Mucosa of rectum (tissue), 2 donors: ENCODE measurements around the gene HMOX1.
"Not testable (repeated sequence)": the region's sequence is repeated elsewhere in the genome, so short reads cannot be mapped to it uniquely, and the experiment has no call there.

Experiments
- H3K27ac ChIP-seq, 2 donors: one replicate each; pipeline ENCODE4 v1.7.0; 2013; ENCODE audit warnings: inconsistent platforms in 2 of 2, low read depth in 2 of 2, low read length in 2 of 2
- H3K27me3 ChIP-seq, 2 donors: one replicate each; pipeline ENCODE4 v1.7.0; 2013; ENCODE audit warnings: low read length in 2 of 2; ENCODE audit not compliant: control insufficient read depth in 2 of 2, insufficient read depth in 2 of 2
- H3K36me3 ChIP-seq, 2 donors: one replicate each; pipeline ENCODE4 v1.7.0; 2013; ENCODE audit warnings: low read length in 2 of 2; ENCODE audit not compliant: control insufficient read depth in 2 of 2, insufficient read depth in 2 of 2
- H3K4me1 ChIP-seq, 2 donors: one replicate each; pipeline ENCODE4 v1.7.0; 2013; ENCODE audit warnings: low read length in 2 of 2, mild to moderate bottlenecking in 1 of 2; ENCODE audit not compliant: control insufficient read depth in 2 of 2, insufficient read depth in 2 of 2
- H3K4me3 ChIP-seq, 2 donors: one replicate each; pipeline ENCODE4 v1.7.0; 2013; ENCODE audit warnings: low read length in 2 of 2
- H3K9ac ChIP-seq, 2 donors: one replicate each; pipeline ENCODE4 v1.7.0; 2013; ENCODE audit warnings: low read length in 2 of 2, low read depth in 1 of 2, mild to moderate bottlenecking in 1 of 2
- H3K9me3 ChIP-seq, 2 donors: one replicate each; pipeline ENCODE4 v1.7.0; 2013; ENCODE audit warnings: low read length in 2 of 2; ENCODE audit not compliant: control insufficient read depth in 2 of 2
- donor health status: healthy.
- donor health status: Normal muscosa, but diverticular disease.

Gene HMOX1

DNA sequence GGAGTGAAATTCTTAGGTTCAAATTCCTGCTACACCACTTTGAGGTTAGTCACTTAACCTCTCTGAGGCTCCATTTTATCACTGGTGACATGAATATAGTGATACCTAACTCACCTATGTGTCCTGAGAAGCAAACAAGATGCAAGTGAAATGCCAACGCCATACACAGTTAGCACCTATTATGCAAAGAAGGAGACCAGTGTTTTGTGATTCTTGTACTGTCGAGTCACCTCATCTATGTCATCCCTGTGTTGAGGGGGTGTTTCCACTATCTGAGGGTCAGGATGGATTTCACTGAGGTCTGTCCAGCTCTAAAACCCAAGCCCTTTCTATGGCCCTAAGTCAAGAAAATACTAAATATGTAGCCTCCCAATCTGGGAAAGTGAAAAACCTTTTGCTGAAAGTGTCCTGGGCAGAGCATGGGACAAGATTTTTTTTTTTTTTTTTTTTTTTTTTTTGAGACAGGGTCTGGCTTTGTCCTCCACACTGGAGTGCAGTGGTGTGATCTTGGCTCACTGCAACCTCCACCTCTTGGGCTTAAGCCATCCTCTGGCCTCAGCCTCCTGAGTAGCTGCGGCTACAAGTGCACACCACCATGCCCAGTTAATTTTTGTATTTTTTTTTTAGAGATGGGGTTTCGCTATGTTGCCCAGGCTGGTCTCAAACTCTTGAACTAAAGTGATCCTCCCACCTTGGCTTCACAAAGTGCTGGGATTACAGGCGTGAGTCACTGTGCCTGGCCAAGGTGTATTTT lies 14.1 kb downstream of the HMOX1 start:
- H3K9me3 ChIP-seq, result no peaks in the 10 kb centered on the region
- peaks cover under 1 to 4% of the 10 kb centered on the region in 2 donors for H3K4me1 ChIP-seq
- no peak overlapping the region for H3K9ac ChIP-seq
- H3K27me3 ChIP-seq, result no peaks in the 10 kb centered on the region
- H3K4me3 ChIP-seq, result no peak overlapping the region
- no peak overlapping the region for H3K27ac ChIP-seq
- H3K36me3 ChIP-seq, result peaks cover 7 to 9% of the 10 kb centered on the region in 2 donors

DNA sequence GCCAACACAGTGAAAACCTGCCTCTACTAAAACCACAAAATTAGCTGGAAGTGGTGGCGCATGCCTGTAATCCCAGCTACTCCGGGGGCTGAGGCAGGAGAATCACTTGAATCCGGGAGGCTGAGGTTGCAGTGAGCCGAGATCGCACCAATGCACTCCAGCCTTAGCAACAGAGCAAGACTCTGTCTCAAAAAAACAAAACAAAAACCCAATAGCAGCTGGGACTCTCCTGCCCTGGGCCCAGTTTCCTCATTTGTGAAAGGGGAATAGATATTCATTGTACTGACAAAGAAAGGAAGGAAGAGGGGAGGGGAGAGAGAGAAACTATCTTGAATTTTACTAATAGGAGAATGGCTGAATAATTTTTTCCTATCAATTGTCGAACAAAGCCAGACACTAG lies 15.7 kb downstream of the HMOX1 start:
- not testable (repeated sequence) for H3K9ac ChIP-seq, H3K36me3 ChIP-seq, H3K4me3 ChIP-seq, H3K27ac ChIP-seq, H3K4me1 ChIP-seq, H3K27me3 ChIP-seq, H3K9me3 ChIP-seq

DNA sequence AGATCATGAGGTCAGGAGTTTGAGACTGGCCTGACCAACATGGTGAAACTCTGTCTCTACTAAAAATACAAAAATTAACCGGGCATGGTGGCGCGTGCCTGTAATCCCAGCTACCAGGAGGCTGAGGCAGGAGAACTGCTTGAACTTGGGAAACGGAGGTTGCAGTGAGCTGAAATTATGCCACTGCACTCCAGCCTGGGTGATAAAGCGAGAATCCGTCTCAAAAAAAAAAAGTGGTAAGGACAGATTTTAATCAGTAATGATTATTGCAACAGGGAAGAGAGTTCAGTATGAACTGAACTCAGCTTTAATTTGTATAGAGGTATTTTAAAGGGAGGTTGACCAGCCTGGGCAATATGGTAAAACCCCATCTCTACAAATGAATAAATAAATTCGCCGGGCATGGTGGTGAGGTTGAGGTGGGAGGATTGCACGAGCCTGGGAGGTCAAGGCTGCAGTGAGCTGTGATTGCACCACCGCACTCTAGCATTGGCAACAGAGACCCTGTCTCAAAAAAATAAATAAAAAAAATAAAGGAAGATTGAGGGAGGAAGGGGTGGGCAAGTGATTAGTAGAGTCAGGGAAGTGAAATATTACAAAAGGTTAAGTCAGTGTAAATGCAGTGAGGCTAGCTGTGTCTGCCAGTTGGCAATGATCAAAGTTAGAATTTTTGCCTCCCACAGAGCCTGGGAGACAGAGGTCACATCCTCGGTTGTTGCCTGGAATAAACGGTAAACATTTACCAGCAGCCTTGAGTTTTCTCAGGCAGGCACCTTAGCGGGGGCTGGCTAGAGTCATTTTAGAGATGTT lies 16.4 kb downstream of the HMOX1 start:
- no peak overlapping the region for H3K9ac ChIP-seq
- H3K4me3 ChIP-seq, result no peak overlapping the region
- peaks cover 8% of the 10 kb centered on the region in 2 donors for H3K4me1 ChIP-seq
- H3K27me3 ChIP-seq, result no peaks in the 10 kb centered on the region
- no peaks in the 10 kb centered on the region for H3K9me3 ChIP-seq
- no peak overlapping the region for H3K27ac ChIP-seq
- peaks cover 5 to 7% of the 10 kb centered on the region in 2 donors for H3K36me3 ChIP-seq

DNA sequence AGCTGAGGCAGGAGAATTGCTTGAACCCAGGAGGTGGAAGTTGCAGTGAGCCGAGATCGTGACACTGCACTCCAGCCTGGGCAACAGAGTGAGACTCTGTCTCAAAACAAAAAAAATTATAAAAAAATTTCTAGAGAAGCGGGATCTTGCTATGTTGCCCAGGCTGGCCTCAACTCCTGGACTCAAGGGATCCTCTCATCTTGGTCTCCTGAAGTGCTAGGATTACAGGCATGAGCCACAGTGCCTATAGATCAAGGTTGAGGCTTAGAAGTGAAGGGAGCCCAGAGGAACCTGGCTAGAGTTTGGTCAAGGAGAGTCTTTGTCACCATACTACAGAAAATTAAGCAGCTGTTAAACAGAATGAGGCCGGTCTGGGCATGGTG lies 17.7 kb downstream of the HMOX1 start:
- Histone ChIP-seq H3K9ac (no peak overlapping the region), H3K36me3 (peaks cover 6 to 10% of the 10 kb centered on the region in 2 donors), H3K4me1 (peaks cover 8% of the 10 kb centered on the region in 2 donors), H3K27me3 (no peaks in the 10 kb centered on the region), H3K9me3 (no peaks in the 10 kb centered on the region), H3K4me3 (no peak overlapping the region), H3K27ac (no peak overlapping the region)

- peak overlapping the region; percentile 71 to 94 for H3K4me3 ChIP-seq
- no peaks in the 10 kb centered on the region for H3K27me3 ChIP-seq
- H3K9me3 ChIP-seq, result no peaks in the 10 kb centered on the region
- H3K27ac ChIP-seq, result peak overlapping the region; percentile 59 to 65
- H3K9ac ChIP-seq, result peak overlapping the region; percentile 54 to 70
- H3K4me1 ChIP-seq, result peaks cover 8% of the 10 kb centered on the region in 2 donors
- peaks cover 5 to 13% of the 10 kb centered on the region in 2 donors for H3K36me3 ChIP-seq
Measured at GRCh38 chr22:35399114-35399677, 18.3 kb downstream of the HMOX1 start.

- Histone ChIP-seq H3K9ac (peak within 1 kb of the TSS; percentile 79 to 80), H3K27ac (peak within 1 kb of the TSS; percentile 59 to 65)
Measured at GRCh38 chr22:35399678-35400500, 19.0 kb downstream of the HMOX1 start, which contains the start of gene MCM5. Gene MCM5 (plus strand): TSS chr22:35400140. CDS start chr22:35400439, 299 bp downstream.

DNA sequence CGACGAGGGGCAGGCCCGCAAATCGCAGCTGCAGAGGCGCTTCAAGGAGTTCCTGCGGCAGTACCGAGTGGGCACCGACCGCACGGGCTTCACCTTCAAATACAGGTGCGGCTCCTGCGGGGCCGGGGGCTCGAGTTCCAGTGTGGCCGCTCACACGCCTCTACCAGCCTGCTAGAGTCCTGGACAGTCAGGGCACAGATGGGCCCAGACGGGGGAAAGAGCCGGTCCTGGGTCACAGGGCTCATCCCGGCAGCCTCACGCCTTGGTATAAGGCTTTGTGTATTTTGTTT lies 19.6 kb downstream of the HMOX1 start:
- Histone ChIP-seq H3K36me3 (peaks cover 5 to 18% of the 10 kb centered on the region in 2 donors), H3K9me3 (no peaks in the 10 kb centered on the region), H3K27me3 (no peaks in the 10 kb centered on the region), H3K9ac (peak overlapping the region; percentile 79 to 80), H3K27ac (peak overlapping the region in 1 of 2 donors; percentile 48), H3K4me3 (peak overlapping the region; percentile 94 to 95), H3K4me1 (peaks cover 8% of the 10 kb centered on the region in 2 donors)

More at GRCh38 chr22:35399678-35400500, 19.0 kb downstream of the HMOX1 start, which contains the start of gene MCM5:
- H3K36me3 ChIP-seq, result peaks cover 5 to 18% of the 10 kb centered on the region in 2 donors
- H3K4me1 ChIP-seq, result peaks cover 8% of the 10 kb centered on the region in 2 donors
- no peaks in the 10 kb centered on the region for H3K9me3 ChIP-seq
- no peaks in the 10 kb centered on the region for H3K27me3 ChIP-seq
- peak within 1 kb of the TSS; percentile 94 to 95 for H3K4me3 ChIP-seq

- Histone ChIP-seq H3K4me3 (no peak overlapping the region), H3K27me3 (no peaks in the 10 kb centered on the region), H3K9ac (no peak overlapping the region), H3K9me3 (no peaks in the 10 kb centered on the region), H3K27ac (no peak overlapping the region), H3K36me3 (peaks cover 5 to 27% of the 10 kb centered on the region in 2 donors), H3K4me1 (peaks cover 8% of the 10 kb centered on the region in 2 donors)
Measured at GRCh38 chr22:35401863-35402262, 21.0 kb downstream of the HMOX1 start.

- peaks cover 8% of the 10 kb centered on the region in 2 donors for H3K4me1 ChIP-seq
- H3K9ac ChIP-seq, result no peak overlapping the region
- no peaks in the 10 kb centered on the region for H3K9me3 ChIP-seq
- H3K36me3 ChIP-seq, result peaks cover 16 to 39% of the 10 kb centered on the region in 2 donors
- no peak overlapping the region for H3K27ac ChIP-seq
- no peaks in the 10 kb centered on the region for H3K27me3 ChIP-seq
- H3K4me3 ChIP-seq, result no peak overlapping the region
Measured at GRCh38 chr22:35403356-35403755, 22.5 kb downstream of the HMOX1 start.
